Epithelial cell of alveolus of lung (primary cell): Measurements from ENCODE around the gene CNDP2. TPM values are rescaled to one million over a fixed set of nuclear protein-coding genes. Genes with fewer than 3 reads are reported as not detected.

Experiments used
- total RNA-seq: library from RNA; depleted of rRNA; stranded (reverse); fragments of >200 nt; gene quantifications from 2 replicates; pipeline ENCODE4 v1.2.1, GENCODE V29; 2015

Gene CNDP2
- 31.1 and 58.6 TPM in 2 replicates for total RNA-seq

GRCh38 chr18:74495581-74496507 is at the start of gene CNDP2:
CNDP2 (plus strand) TSS chr18:74496363; CDS start chr18:74499974, 3,611 bp downstream.

DNA sequence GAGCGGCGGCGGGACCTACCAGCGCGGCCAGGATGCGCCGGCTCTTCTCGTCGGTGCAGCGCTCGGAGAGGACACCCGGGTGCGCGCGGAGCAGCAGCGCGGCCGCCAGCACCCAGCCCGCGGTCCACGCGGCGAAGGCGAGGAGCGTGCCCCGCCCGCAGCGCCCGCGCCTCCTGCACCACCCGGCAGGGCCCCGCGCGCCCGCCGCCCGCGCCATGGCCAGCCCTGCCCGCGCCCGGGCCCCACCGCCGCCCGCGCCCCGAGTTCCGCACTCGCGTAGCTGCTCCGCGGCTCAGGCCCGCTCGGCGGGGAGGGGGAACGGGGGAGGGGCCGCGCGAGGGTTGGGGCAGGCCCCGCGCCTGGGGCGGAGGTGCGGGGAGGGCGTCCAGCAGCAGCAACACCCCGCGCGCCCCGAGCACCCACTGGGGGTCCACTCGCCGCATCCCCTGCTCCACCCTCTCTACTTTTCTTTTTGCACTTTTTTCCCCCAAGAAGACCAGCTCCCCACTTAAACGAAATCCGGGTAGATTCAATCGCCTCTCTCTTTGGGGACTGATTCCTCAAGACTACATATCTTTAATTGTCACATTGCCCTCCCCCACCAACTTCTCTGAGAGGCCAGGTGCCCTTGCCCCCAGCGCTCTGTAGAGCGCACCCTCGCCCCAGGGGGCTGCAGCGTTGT is 39.0 kb upstream of the CNDP2 start, which contains the start of gene DIPK1C:
DIPK1C (minus strand) TSS at position 266 of the 682 bp plus-strand sequence; CDS start at position 217, 49 bp downstream.

DNA sequence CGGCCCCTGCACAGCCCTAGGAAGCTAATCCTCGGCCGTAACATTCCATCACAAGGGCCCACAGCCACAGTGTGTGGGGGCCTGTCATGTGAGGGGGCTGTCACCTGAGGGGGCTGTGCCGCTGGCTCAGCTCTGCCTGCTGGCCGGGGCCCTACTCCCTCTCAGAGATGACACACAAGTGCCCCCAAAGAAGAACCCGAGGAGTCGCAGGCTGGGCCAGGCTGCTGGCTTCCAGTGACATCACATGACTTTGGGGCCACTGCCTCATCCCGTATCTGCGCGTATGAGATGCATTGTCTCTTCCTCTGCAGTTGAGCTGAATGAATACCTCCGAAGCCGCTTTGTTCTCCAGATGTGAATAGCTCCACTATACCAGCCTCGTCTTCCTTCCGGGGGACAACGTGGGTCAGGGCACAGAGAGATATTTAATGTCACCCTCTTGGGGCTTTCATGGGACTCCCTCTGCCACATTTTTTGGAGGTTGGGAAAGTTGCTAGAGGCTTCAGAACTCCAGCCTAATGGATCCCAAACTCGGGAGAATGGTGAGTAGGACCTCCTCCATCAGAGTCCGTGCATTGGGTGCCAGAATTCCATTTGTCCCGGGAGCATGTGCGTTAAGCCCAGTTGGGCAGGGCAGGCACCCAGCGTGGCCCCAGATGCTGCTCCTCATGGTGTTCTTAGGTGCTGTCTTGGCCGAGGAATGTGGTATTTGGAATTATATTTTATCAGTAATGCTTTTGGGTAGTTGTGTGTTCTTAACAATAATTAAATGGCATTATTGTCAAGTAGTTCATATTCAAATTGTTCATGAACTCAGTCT is 38.2 kb downstream of the CNDP2 start, which contains the start of gene CNDP1:
CNDP1 (plus strand) TSS at position 351 of the 820 bp plus-strand sequence; CDS start at position 519, 168 bp downstream.

Other genes starting within 250 kb of the CNDP2 start
- 80.4 and 161 TPM in 2 replicates for gene CYB5A, start 204.4 kb upstream of the CNDP2 start, total RNA-seq
- gene C18orf63, start 180.5 kb upstream of the CNDP2 start, total RNA-seq = not detected in 2 replicates
- not detected in 2 replicates for gene DIPK1C, start 39.1 kb upstream of the CNDP2 start, total RNA-seq
- not detected in 2 replicates for gene CNDP1, start 38.1 kb downstream of the CNDP2 start, total RNA-seq
- gene ZNF407, start 101.5 kb downstream of the CNDP2 start, total RNA-seq = 5.2 and 6.5 TPM in 2 replicates